HS-27A (cell line): ENCODE data around the gene SPRED1.

ENCODE experiments used
- DNase-seq: peaks from one replicate; pipeline ENCODE4 v3.0.0-alpha.2; 2012; ENCODE audit warnings: low read depth, missing footprints

SPRED1 gene

DNA sequence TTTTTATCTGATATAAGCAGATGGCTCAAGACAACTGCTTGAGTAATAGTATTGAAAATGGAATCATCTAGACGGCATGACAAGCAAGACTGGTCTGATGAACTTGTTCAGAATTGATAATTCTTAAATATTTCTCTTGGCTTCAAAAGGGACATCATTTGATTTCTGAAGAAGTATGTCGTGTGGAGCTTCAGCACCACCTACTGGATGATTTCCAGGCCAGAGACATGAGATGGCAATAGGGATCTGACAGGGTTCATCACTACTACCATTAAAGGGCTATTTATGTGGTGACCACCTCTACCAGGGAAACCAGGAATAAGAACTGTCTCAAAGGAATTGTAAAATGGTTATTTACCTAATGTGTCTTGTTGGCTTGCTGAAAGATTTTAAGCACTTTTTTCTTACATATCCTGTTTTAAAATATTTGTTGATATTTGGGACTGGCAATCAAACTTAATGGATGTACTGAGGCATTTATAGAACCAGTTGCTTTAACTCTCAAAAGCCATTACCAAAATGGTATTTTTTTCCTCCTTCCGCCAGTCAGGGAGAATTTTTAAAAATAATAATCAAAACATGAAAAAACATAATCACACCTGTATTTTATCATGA is 101.8 kb downstream of the SPRED1 start:
- DNase-seq = peak; percentile 50

DNA sequence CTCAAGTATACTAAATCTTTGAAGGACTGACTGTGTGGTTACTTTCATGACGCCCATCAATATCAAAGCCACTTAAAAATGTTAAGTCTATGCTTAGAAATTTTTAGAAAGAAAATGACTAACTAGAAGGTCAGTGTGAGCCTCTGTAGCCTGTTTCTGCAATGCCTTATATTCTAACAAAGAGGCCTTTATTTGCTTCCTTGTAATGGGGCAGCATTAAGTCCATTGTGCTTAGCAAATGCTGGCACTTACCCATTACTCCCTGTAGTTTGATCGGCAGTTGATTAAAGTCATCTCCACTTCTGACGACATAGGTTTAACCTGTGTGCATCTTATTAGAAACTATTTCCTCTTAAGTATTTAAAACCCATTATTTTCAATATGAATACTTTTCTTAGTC is 109.7 kb downstream of the SPRED1 start:
- DNase-seq = no peak

DNA sequence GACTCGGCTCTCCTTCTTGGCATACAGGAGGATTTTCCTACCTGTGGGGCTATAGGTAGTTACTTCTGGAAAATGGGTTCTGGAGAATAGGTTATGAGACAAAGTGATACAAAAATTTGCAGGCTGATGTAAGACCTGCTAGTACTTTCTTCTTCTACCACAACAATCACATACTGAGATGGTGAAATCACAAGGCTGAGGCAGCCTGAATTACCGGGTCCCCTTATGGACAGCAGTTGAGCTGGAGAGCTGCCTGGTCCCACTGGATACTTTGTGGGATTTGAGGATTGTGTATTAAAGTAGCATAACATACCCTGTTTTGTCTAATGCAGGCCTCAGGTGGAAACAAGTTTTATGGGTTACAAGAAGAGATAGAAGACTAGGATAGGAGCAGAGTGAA is 114.8 kb downstream of the SPRED1 start:
- no peak for DNase-seq

DNA sequence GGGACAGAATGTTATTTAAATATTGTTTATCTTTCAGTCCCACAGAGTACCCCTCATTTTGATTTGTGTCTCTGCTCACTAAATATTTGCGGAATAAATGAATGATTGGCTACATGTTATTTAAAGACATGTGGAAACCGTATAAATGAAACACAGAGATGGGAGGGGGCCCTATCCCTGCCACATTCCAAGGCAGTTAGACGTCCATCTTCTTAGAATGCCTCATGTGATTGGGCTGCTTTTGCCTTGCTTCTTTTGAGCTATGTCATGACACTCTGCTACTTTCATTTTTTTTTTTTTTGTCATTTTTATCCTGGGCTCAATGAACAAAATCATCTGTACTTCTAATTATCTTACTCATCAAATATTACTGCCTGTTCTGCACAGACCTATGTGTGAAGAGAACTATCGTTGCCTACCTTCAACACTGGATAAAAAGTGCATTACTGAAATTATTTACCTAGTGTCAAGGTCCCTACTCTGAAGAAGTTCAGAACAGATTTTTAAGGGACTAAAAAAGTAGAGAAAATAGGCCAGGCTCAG is 117.4 kb downstream of the SPRED1 start:
- no peak for DNase-seq

DNA sequence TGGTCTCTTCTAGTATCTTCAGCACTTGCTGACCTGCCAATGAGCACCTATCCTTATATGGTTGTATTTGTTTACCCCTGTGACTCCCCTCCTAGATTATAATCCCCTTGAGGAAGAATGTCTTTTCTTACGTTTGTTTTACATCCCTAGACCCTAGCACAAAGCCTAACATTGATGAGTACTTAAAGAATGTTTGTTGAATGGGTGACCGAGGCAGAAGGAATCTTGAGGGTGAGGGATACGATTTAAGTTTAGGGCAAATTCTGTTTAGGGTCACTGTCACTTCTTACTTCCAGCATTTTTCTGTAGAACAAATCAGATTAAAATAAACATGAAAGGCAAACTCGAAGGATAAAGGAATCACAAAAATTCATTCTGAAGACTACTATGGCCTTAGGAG is 120.4 kb downstream of the SPRED1 start:
- no peak for DNase-seq

DNA sequence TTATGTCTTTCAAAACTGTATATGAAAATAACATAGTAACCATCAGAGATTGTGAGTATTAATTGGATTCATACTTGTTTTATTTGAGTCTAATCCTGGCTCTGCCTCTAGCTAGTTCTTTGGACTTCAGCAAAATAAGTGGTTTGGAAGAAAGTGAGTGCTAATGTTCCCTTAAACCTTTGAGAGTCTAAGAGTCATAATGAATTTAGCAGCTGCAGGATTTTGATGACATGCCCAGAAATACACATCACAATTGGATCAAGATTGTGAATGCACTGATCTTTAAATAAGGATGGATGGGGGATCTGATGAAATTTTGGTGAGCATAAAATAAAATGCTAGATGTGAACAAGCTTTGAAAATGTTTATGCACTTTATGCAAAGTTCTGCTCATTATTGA is 121.4 kb downstream of the SPRED1 start:
- DNase-seq = no peak

DNA sequence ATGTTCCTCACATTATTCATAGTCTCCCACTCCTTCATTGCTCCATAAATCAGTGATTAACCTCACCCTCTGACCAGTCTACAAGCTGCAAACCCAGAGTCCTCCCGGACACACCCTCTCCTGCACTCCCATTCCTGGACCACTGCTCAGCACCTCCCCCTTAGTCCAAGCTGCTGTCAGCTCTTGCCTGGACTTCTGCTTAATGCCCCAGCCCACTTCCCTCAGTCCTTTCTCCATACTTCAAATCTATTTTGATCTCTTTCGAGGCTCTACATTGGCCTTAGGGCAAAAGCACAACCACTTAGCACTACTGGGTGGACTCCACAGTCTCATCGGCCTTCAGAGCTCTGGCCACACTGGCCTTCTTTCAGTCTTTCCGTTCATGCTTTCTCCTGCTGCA is 121.9 kb downstream of the SPRED1 start:
- no peak for DNase-seq

DNA sequence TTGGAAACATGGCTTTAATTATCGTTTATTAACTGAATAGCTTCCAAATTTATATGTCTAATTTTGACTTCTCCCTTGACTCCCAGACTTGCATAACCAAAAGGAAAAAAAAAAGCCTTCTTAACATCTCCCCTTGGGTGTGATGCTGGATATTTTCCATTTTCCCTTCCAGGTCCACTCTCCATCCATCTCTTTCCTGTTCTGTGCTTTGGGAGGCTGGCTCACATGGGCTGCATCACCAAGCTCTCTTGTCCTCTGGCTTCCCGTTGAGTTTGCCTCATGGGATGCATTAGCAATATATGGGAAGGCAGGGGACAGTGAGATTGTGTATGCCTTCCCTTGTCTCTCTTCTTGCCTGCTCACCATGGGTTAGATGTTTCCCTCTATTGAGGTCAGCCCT is 123.4 kb downstream of the SPRED1 start:
- DNase-seq = no peak

DNA sequence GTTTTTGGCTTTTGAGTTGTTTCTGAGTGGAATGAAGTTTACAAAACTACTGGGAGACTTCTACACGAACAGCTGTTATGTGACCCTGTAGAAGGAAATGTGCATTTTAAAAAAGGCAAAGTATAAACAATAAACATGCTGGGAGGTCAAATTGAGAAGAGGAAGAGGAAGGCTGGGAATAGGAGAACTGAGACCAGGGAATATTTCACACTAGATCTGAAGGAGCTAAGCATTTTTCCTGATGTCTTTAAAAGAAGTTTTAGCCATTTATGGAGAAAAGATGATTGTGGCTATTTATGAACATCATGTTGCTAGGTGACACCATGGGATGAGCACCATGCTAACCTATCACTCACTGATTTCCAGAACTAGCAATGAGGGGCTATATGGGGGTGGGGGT is 125.0 kb downstream of the SPRED1 start:
- DNase-seq = no peak

DNA sequence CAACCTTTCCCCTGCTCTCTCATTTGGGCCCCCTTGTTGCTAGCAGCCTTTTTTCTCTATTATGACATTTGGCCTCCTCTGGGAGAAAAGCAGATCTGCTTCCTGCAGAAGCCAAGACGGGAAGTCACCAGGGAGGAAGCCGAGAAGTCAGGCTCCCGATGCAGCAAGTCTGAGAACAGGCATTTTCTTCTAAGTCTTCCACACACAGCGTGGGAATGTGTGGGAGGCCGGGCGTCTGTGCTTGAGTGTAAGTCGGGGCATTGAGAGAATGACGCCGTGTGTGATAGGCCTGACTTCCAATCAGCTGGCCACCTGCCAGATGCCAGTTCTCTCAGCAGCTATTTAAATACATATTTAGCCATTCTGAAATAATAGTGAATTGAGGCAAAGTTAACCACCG is 125.5 kb downstream of the SPRED1 start:
- DNase-seq = no peak

DNA sequence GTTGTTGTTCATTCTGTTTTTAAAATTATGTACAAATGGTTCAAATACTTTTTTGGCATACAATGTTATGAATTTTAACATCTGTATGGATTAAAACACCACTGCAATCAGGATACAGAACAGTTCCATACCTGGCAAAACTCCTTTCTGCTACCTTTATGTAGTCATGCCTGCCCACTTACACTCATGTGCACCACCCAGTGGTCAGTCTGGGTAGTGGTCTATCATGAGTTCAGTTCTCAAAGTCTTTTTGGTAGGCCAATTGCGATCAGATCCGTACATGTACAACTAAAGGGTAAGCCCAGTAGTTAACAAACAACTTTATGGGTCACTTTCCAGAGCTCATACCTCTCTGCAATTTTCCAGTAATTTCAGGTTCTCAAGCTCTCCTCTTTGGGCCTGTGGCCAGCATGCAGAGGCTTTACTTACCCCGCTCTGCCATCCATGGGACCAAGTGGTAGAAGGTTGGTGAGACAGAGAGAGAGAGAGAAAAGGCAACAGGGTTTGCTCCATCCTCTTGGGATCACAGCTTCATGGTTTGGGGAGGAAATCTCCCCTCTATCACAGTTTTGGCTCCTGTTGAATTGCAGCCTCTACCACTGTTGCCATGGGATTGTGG is 137.4 kb downstream of the SPRED1 start:
- no peak for DNase-seq

DNA sequence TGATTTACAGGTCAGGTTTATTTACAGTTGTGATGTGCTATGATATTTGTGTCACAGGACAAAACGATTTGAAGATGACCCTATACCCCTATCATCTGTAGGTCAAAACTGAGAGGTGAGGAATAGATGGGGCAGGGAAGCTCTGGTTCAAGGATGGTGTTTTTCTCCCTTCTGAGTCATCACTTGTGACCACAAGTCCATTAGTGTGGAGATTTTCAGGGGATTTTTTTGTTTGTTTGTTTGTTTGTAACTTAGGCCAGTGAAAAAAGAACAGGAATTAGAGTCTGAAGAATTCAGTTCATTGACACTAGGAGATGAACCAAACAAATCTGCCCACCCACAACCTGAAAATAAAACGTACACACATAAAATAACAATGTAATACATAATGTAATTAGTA is 138.6 kb downstream of the SPRED1 start:
- no peak for DNase-seq

DNA sequence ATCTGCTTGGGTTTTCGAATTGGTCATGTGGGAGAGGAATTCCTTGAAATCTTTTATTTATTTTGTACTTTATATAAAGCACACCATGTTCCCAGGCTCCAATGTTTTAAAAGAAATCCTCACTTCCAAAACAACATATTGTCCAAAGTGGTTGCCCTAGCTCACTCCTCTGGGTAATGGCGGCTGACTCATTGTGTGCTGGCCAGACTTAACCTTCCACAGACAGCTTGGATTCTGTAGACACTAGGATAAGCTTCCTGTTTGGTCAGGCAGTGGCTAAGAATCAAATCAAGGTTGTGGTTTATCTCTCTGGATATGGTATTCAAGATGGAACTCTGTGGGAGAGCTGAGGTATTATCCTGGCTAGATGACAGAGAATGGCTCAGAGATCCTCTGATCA is 145.5 kb downstream of the SPRED1 start:
- peak; percentile 79 for DNase-seq

DNA sequence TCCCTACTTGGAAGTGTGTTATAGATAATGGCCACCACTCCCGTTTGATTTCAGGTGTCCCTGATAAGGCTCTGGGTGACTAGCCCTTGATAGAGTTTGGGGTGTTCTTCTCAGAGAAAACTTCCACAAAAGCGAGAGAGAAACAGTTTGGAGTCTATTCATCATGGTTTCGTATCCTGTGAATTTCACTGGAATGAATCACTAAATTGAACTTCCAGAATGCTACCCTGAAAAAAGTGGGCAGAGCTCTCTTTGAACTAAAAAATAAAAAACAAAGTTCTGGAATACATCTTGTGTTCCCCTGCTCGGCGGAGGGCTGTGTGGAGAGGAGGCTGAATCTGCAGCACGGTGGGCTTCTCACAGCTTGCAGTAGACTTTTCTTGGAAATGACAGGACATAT is 148.5 kb downstream of the SPRED1 start:
- DNase-seq = no peak

DNA sequence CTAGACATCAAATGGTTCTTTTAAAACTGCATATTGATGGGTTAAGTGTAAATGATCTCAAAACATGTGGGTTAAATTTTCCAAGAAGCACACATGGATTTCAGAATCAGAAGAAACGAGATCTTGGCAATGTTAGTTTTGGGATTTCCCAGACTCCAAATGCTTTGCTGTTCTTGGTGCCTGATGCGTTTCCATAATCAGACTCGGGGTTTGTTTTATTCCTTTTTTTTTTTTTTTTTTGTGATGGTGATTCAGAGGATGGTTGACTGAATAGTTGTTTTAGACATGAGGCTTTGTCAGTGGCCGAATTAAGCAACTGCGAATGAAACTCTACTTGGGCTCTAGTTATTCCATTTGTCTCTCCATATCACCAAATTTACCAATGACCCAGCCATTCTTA is 149.1 kb downstream of the SPRED1 start:
- no peak for DNase-seq

DNA sequence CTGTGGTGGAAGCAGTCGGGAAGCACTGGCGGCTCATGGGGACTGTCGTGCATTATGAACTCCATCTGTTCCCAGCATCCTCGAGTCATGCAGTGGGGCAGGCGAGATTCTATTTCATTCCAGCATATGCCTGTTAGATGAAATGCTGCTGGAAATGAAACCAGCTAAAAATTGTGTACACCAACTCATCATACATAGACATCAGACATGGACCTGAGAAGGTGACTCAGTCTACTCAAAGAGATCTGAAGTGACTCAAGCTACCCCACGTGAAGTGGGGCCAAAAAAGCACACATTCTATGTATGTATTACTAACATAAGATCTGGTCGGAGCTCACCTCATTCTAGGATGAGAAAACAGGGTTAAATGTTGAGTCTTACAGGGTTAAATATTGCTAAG is 153.8 kb downstream of the SPRED1 start:
- no peak for DNase-seq
